Brain microvascular endothelial cell (primary cell): ENCODE results near the gene C5orf47.

ENCODE experiments used
- DNase-seq: peaks from one replicate; pipeline ENCODE4 v3.0.0-alpha.2; 2020
- H3K27ac ChIP-seq: fragments of 250-450 bp; sonication (Bioruptor Pico); 2 replicates; pipeline ENCODE4 v1.5.1; 2020; ENCODE audit warnings: mild to moderate bottlenecking, moderate library complexity
- H3K27me3 ChIP-seq: fragments of 250-450 bp; sonication (Bioruptor Pico); replicated peaks from 2 replicates; pipeline ENCODE4 v1.5.1; 2020; ENCODE audit warnings: mild to moderate bottlenecking
- H3K36me3 ChIP-seq: fragments of 250-450 bp; sonication (Bioruptor Pico); replicated peaks from 2 replicates; pipeline ENCODE4 v1.5.1; 2020; ENCODE audit warnings: mild to moderate bottlenecking
- H3K4me3 ChIP-seq: 2 replicates; pipeline ENCODE4 v1.5.1; 2011; ENCODE audit warnings: low read depth, mild to moderate bottlenecking, control low read depth, low read length, moderate library complexity
- CTCF ChIP-seq: IDR thresholded peaks from 2 replicates; pipeline ENCODE4 v1.5.1; 2011; ENCODE audit warnings: low read depth, mild to moderate bottlenecking, moderate library complexity, low read length, control low read depth, inconsistent platforms; ENCODE audit errors: missing control alignments
- in situ Hi-C: cut with HindIII; loops from 2 replicates; pipeline ENCODE4 v1.10.0; 2017; ENCODE audit warnings: low sequenced_read_pairs, low pct_ligation_motif_present

The C5orf47 gene

GRCh38 chr5:174022384-174023095, 33.6 kb downstream of the C5orf47 start:
- no peak overlapping the region for H3K4me3 ChIP-seq
- in situ Hi-C loops: no loop called here
- no peaks in the 10 kb centered on the region for H3K36me3 ChIP-seq
- H3K27me3 ChIP-seq: no peaks in the 10 kb centered on the region
- no peak overlapping the region for H3K27ac ChIP-seq
- no peak for TF ChIP-seq CTCF
- no peak for DNase-seq

GRCh38 chr5:174030286-174030685, 41.3 kb downstream of the C5orf47 start:
- Histone ChIP-seq H3K36me3 (no peaks in the 10 kb centered on the region), H3K4me3 (no peak overlapping the region), H3K27me3 (no peaks in the 10 kb centered on the region), H3K27ac (no peak overlapping the region)
- DNase-seq: no peak
- in situ Hi-C loops: no loop called here
- TF ChIP-seq CTCF: no peak

GRCh38 chr5:174044466-174045254, 55.7 kb downstream of the C5orf47 start:
- Histone ChIP-seq H3K36me3 (no peaks in the 10 kb centered on the region), H3K27ac (no peak overlapping the region), H3K27me3 (no peaks in the 10 kb centered on the region), H3K4me3 (no peak overlapping the region)
- TF ChIP-seq CTCF: no peak
- in situ Hi-C loops: no loop called here
- no peak for DNase-seq

GRCh38 chr5:174045470-174046025, 56.6 kb downstream of the C5orf47 start, which contains the start of gene NSG2:
Gene NSG2 (plus strand): TSS chr5:174045706. CDS start chr5:174046756, 1,050 bp downstream.
- H3K27ac ChIP-seq: no peak within 1 kb of the TSS
- in situ Hi-C loops: no loop called here
- TF ChIP-seq CTCF: peak; percentile 59
- no peak within 1 kb of the TSS for H3K4me3 ChIP-seq
- DNase-seq: peak; percentile 89
- H3K27me3 ChIP-seq: no peaks in the 10 kb centered on the region
- H3K36me3 ChIP-seq: no peaks in the 10 kb centered on the region

- Histone ChIP-seq H3K36me3 (no peaks in the 10 kb centered on the region), H3K4me3 (no peak overlapping the region), H3K27ac (no peak overlapping the region), H3K27me3 (no peaks in the 10 kb centered on the region)
- in situ Hi-C loops: no loop called here
- DNase-seq: no peak
- TF ChIP-seq CTCF: no peak
Observed at GRCh38 chr5:174046558-174046957, 57.6 kb downstream of the C5orf47 start.
